GM12874 (cell line): ENCODE data around the gene MOGAT2.

Experiments used
- CTCF ChIP-seq: IDR thresholded peaks from 2 replicates; pipeline ENCODE4 v1.5.1; 2011; ENCODE audit warnings: low read depth, mild to moderate bottlenecking, control low read depth, low read length, moderate library complexity; ENCODE audit not compliant: insufficient read depth

The MOGAT2 gene

GRCh38 chr11:75759832-75760231 is 42.2 kb downstream of the MOGAT2 start:
- no peak for TF ChIP-seq CTCF

- TF ChIP-seq CTCF = no peak
Observed at GRCh38 chr11:75760243-75760642, 42.6 kb downstream of the MOGAT2 start.

- TF ChIP-seq CTCF = no peak
Observed at GRCh38 chr11:75760710-75761493, 43.3 kb downstream of the MOGAT2 start.

- no peak for TF ChIP-seq CTCF
Observed at GRCh38 chr11:75762158-75762557, 44.5 kb downstream of the MOGAT2 start.

GRCh38 chr11:75762885-75763284 is 45.2 kb downstream of the MOGAT2 start:
- no peak for TF ChIP-seq CTCF

- TF ChIP-seq CTCF = no peak
Observed at GRCh38 chr11:75763846-75764245, 46.2 kb downstream of the MOGAT2 start.

- TF ChIP-seq CTCF = no peak
Observed at GRCh38 chr11:75765116-75765515, 47.5 kb downstream of the MOGAT2 start.
